Activated T-cell treated with anti-CD3 and anti-CD28 coated beads for 1 hour (primary cell): ENCODE measurements around the gene POM121.
"Not testable (repeated sequence)": the region's sequence is repeated elsewhere in the genome, so short reads cannot be mapped to it uniquely, and the experiment has no call there.

Experiments used
- DNase-seq: peaks from one replicate; pipeline ENCODE4 v3.0.0-alpha.2; 2020; ENCODE audit warnings: low read depth

Gene POM121

GRCh38 chr7:72997447-72997846, 72.6 kb downstream of the POM121 start:
- DNase-seq = not testable (repeated sequence)

GRCh38 chr7:72997887-72998468, 73.1 kb downstream of the POM121 start:
- DNase-seq = not testable (repeated sequence)
